Iris pigment epithelial cell (primary cell): ENCODE data around the gene GATA1.

Experiments
- DNase-seq: peaks from one replicate; pipeline ENCODE4 v3.0.0-alpha.2; 2011; ENCODE audit warnings: low read depth

Gene GATA1

GRCh38 chrX:48786341-48786800 is at the start of gene GATA1:
TSS of gene GATA1 (plus strand) at chrX:48786590. CDS start at chrX:48791110, 4,520 bp downstream.
- DNase-seq = no peak

- DNase-seq = no peak
Measured at GRCh38 chrX:48736878-48737212, 49.5 kb upstream of the GATA1 start.

GRCh38 chrX:48737213-48737938 is 49.0 kb upstream of the GATA1 start:
- DNase-seq = peak; percentile 98

- DNase-seq = no peak
Measured at GRCh38 chrX:48737940-48738339, 48.5 kb upstream of the GATA1 start.

- no peak for DNase-seq
Measured at GRCh38 chrX:48741834-48742233, 44.6 kb upstream of the GATA1 start.

- no peak for DNase-seq
Measured at GRCh38 chrX:48745222-48745621, 41.2 kb upstream of the GATA1 start.

GRCh38 chrX:48747415-48748016 is 38.9 kb upstream of the GATA1 start:
- no peak for DNase-seq

- DNase-seq = no peak
Measured at GRCh38 chrX:48749182-48749581, 37.2 kb upstream of the GATA1 start.

GRCh38 chrX:48751343-48751742 is 35.0 kb upstream of the GATA1 start:
- no peak for DNase-seq

- no peak for DNase-seq
Measured at GRCh38 chrX:48752498-48752897, 33.9 kb upstream of the GATA1 start.

GRCh38 chrX:48753708-48754228 is 32.6 kb upstream of the GATA1 start:
- no peak for DNase-seq

- DNase-seq = no peak
Measured at GRCh38 chrX:48754238-48754637, 32.2 kb upstream of the GATA1 start.

- DNase-seq = peak; percentile 5
Measured at GRCh38 chrX:48761674-48762471, 24.5 kb upstream of the GATA1 start, which contains the start of gene GLOD5. TSS of gene GLOD5 (plus strand) at chrX:48761747. CDS start at chrX:48761791, 44 bp downstream.

- no peak for DNase-seq
Measured at GRCh38 chrX:48769230-48769629, 17.2 kb upstream of the GATA1 start.

GRCh38 chrX:48770296-48770695 is 16.1 kb upstream of the GATA1 start:
- no peak for DNase-seq

GRCh38 chrX:48772602-48773001 is 13.8 kb upstream of the GATA1 start:
- DNase-seq = no peak

- DNase-seq = no peak
Measured at GRCh38 chrX:48776818-48777439, 9.5 kb upstream of the GATA1 start.

GRCh38 chrX:48779399-48779798 is 7.0 kb upstream of the GATA1 start:
- DNase-seq = no peak

GRCh38 chrX:48781705-48782104 is 4.7 kb upstream of the GATA1 start:
- DNase-seq = no peak

- DNase-seq = no peak
Measured at GRCh38 chrX:48782216-48782615, 4.2 kb upstream of the GATA1 start.

- no peak for DNase-seq
Measured at GRCh38 chrX:48782795-48783194, 3.6 kb upstream of the GATA1 start.

- no peak for DNase-seq
Measured at GRCh38 chrX:48784726-48785125, 1.7 kb upstream of the GATA1 start.
